ENCODE measurements around the gene OSBPL7. TPM values are rescaled to one million over a fixed set of nuclear protein-coding genes. Genes with fewer than 3 reads are reported as not detected.

The OSBPL7 gene
- total RNA-seq, 1 experiment from 2014 or later, result 13.0 TPM

GRCh38 chr17:47762728-47763127, 58.9 kb downstream of the OSBPL7 start:
- H3K27ac ChIP-seq (ENCODE audit: insufficient read length, low read depth, low read length), result no peak overlapping the region
- no peak overlapping the region for H2AFZ ChIP-seq (ENCODE audit: low read length)
- Mint-ChIP-seq H3K9me3 (peaks cover 15 to 27% of the 10 kb centered on the region in 2 experiments), H3K4me3 (no peak overlapping the region), H3K27me3 (ENCODE audit: low read depth) (peaks cover 44% of the 10 kb centered on the region), H3K36me3 (ENCODE audit: insufficient read depth in 1 of 3, low read depth in 3 of 3) (no peaks in the 10 kb centered on the region; a peak in 1 of 7 replicates), H3K27ac (no peak overlapping the region), H3K4me1 (no peaks in the 10 kb centered on the region)
- no peak overlapping the region for H4K91ac ChIP-seq (ENCODE audit: insufficient read length, low read depth, low read length)
- H4K20me1 ChIP-seq (ENCODE audit: control insufficient read depth, insufficient read depth, insufficient read length), result no peaks in the 10 kb centered on the region
- no peaks in the 10 kb centered on the region for H3K4me1 ChIP-seq (ENCODE audit: insufficient read depth, low read length)
- no peak overlapping the region for H2AK5ac ChIP-seq (ENCODE audit: insufficient read length, low read length)
- H3K9me3 ChIP-seq (ENCODE audit: control insufficient read depth, low read depth, low read length), result no peaks in the 10 kb centered on the region
- no peaks in the 10 kb centered on the region for H3K79me1 ChIP-seq (ENCODE audit: insufficient read depth, low read depth, low read length, poor library complexity, severe bottlenecking)
- no peak overlapping the region for H3K14ac ChIP-seq (ENCODE audit: insufficient read depth, low read length)
- no peak overlapping the region for H3K4ac ChIP-seq (ENCODE audit: low read depth, low read length)
- TF ChIP-seq, protein P1, sequence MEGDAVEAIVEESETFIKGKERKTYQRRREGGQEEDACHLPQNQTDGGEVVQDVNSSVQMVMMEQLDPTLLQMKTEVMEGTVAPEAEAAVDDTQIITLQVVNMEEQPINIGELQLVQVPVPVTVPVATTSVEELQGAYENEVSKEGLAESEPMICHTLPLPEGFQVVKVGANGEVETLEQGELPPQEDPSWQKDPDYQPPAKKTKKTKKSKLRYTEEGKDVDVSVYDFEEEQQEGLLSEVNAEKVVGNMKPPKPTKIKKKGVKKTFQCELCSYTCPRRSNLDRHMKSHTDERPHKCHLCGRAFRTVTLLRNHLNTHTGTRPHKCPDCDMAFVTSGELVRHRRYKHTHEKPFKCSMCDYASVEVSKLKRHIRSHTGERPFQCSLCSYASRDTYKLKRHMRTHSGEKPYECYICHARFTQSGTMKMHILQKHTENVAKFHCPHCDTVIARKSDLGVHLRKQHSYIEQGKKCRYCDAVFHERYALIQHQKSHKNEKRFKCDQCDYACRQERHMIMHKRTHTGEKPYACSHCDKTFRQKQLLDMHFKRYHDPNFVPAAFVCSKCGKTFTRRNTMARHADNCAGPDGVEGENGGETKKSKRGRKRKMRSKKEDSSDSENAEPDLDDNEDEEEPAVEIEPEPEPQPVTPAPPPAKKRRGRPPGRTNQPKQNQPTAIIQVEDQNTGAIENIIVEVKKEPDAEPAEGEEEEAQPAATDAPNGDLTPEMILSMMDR (conservative IDR thresholded peaks at IDR 0.05), result no peak
- no peak overlapping the region for H3K56ac ChIP-seq (ENCODE audit: insufficient read length, low read depth, low read length)
- no peak overlapping the region for H3K18ac ChIP-seq (ENCODE audit: insufficient read length, low read depth, low read length)
- WGBS (ENCODE audit: extremely low coverage, insufficient read length, low lambda C conversion rate), result no CpG with 5 or more reads among the region's 2 CpGs
- no peak overlapping the region for H2BK5ac ChIP-seq (ENCODE audit: insufficient read length, low read length)
- H2BK20ac ChIP-seq (ENCODE audit: low read depth, low read length, poor library complexity, severe bottlenecking), result no peak overlapping the region
- no peak overlapping the region for H2BK12ac ChIP-seq (ENCODE audit: insufficient read length, low read depth, low read length)
- no peaks in the 10 kb centered on the region for H3K79me2 ChIP-seq (ENCODE audit: insufficient read depth, low read length)
- no peak overlapping the region for H2BK15ac ChIP-seq (ENCODE audit: low read depth, low read length)
- H4K8ac ChIP-seq (replicated peaks; ENCODE audit: insufficient read length, low read depth, low read length), result no peak overlapping the region
- no peaks in the 10 kb centered on the region for H3K27me3 ChIP-seq (ENCODE audit: insufficient read depth, low read length)
- no peak overlapping the region for H3K9ac ChIP-seq (ENCODE audit: extremely low read depth, insufficient read length, low read length)
- no peak overlapping the region for H3K4me2 ChIP-seq (ENCODE audit: insufficient read depth, insufficient read length, low read length)
- no peak overlapping the region for H3T11ph ChIP-seq (ENCODE audit: low read length)
- H4K5ac ChIP-seq (ENCODE audit: insufficient read length, low read depth, low read length), result no peak overlapping the region
- DNase-seq, result no peak
- H3K23me2 ChIP-seq (ENCODE audit: insufficient read length, low read depth, low read length, poor library complexity, severe bottlenecking), result no peaks in the 10 kb centered on the region
- H2BK120ac ChIP-seq (ENCODE audit: low read depth, low read length, poor library complexity, severe bottlenecking), result no peak overlapping the region
- no peak overlapping the region for H3K23ac ChIP-seq (ENCODE audit: insufficient read length, low read depth, low read length)

Data from H9 (cell line).